Coronary artery (tissue), 2 donors: Measurements from ENCODE around the gene WDR86.

Experiments
- DNase-seq: peaks from one replicate; pipeline ENCODE4 v3.0.0-alpha.2; 2017; ENCODE audit warnings: low spot score
- H3K27ac ChIP-seq, 2 donors: fragments of 200-600 bp; sonication (generic); one replicate each; pipeline ENCODE4 v1.5.1; 2016 to 2019
- H3K4me3 ChIP-seq: fragments of 200-600 bp; sonication (generic); 2 replicates; pipeline ENCODE4 v1.5.1; 2016; ENCODE audit warnings: mild to moderate bottlenecking, moderate library complexity
- CTCF ChIP-seq: fragments of 200-600 bp; sonication (generic); IDR thresholded peaks from one replicate; pipeline ENCODE4 v1.5.1; 2019; ENCODE audit warnings: antibody characterized with exemption

The WDR86 gene

GRCh38 chr7:151422212-151422611 is 12.4 kb upstream of the WDR86 start:
- Histone ChIP-seq H3K27ac (no peak overlapping the region), H3K4me3 (no peak overlapping the region)
- TF ChIP-seq CTCF, result no peak
- no peak for DNase-seq

- TF ChIP-seq CTCF, result no peak
- no peak for DNase-seq
- H3K4me3 ChIP-seq, result no peak overlapping the region
- H3K27ac ChIP-seq, result no peak overlapping the region
Measured at GRCh38 chr7:151420144-151420543, 10.3 kb upstream of the WDR86 start.

- no peak overlapping the region for H3K4me3 ChIP-seq
- TF ChIP-seq CTCF, result no peak
- no peak overlapping the region for H3K27ac ChIP-seq
- DNase-seq, result no peak
Measured at GRCh38 chr7:151416941-151417315, 7.1 kb upstream of the WDR86 start.

DNA sequence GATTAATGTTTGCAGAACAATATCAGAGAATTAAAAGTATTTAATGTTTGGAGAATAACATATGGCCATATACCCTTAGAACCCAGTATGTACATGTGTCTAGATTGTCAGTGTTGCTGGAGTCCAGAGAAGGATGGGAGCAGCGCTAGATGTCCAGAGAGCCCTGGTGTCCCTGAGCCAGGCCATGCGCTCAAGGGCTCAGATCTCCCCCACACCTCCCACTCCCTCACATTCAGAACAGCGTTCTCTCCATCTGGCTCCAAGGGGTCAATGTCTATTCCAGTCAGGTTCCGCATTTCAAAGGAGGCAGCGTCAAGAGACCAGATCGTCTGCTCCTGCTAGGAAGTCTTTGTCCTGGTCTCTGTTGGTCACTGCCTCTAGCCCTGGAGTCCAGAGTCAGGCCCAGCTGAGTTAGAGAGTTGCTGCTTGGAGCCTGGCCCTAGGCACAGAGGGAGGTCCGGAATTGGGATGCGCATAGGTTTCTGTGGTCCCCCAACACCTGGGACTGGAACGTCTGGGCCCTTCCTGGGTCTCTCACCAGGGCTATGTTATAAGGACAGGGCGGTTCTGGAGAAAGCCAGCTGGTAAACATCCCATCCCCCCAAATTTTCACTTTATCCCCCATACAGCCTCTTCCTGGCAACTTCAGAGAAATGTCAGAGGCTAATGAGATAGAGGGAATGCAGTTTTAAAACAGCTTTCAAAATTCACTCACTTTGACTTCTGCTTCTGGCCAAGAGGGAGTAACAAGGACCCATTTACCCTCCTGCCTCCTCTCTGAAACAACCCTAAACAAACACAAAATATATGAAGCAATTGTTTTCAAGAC is 6.5 kb upstream of the WDR86 start:
- no peak for DNase-seq
- Histone ChIP-seq H3K4me3 (no peak overlapping the region), H3K27ac (no peak overlapping the region)
- TF ChIP-seq CTCF, result no peak

GRCh38 chr7:151415375-151416105 is 5.7 kb upstream of the WDR86 start:
- Histone ChIP-seq H3K27ac (no peak overlapping the region), H3K4me3 (no peak overlapping the region)
- TF ChIP-seq CTCF, result no peak
- DNase-seq, result no peak

DNA sequence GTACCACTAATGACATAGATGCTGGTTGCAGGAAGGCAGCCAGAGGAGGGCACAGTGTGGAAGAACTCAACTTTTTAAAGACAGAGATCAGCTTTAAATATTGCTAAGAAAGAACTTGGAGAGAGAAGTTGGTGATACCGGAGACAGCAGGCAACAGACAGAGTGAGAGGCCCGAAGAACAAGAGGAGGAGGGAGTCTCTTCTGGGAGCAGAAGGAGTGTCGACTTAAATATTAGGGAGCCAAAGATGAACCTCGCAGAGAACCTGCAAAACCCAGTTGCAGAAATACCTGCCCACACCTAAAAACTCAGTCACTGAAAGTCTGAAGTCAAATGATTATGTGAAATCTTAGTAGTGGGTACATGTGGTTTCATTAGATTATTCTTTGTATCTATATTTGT is 3.4 kb upstream of the WDR86 start:
- no peak for DNase-seq
- Histone ChIP-seq H3K4me3 (no peak overlapping the region), H3K27ac (no peak overlapping the region)
- no peak for TF ChIP-seq CTCF

GRCh38 chr7:151412318-151412717 is 2.5 kb upstream of the WDR86 start:
- DNase-seq, result no peak
- Histone ChIP-seq H3K27ac (no peak overlapping the region), H3K4me3 (no peak overlapping the region)
- no peak for TF ChIP-seq CTCF
